Lower leg skin (tissue), 3 donors: Measurements from ENCODE around the gene NPTN.

Source experiments
- CTCF ChIP-seq, 3 donors: fragments of 450-650 bp; IDR thresholded peaks; one replicate each; pipeline ENCODE4 v1.5.1; 2016; ENCODE audit warnings: antibody characterized with exemption in 3 of 3, mild to moderate bottlenecking in 3 of 3, moderate library complexity in 2 of 3
- POLR2A ChIP-seq, 2 donors: fragments of 450-650 bp; IDR thresholded peaks; one replicate each; pipeline ENCODE4 v1.6.1; 2016 to 2017; ENCODE audit warnings: antibody characterized with exemption in 2 of 2, mild to moderate bottlenecking in 1 of 2, moderate library complexity in 1 of 2

DNA sequence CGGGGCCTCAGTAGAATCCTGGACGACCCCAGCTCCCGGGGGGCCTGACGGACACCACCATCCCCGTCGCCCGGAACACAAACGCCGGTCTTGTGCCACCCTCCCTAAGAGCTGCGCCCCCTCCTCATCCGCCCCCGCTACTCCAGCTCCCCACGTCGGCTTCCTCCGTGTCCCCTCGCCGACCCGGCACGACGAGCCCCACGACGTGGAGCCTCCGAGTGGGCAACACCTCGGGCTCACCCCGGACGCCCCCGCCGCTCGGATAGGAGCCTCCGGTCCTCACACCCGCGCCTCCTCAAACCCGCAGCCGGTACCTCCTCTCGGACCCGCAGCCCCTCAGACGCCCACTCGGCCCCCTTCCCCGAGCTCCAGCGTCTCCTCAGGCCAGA lies 525 bp downstream of the NPTN start:
- TF ChIP-seq CTCF (IDR thresholded peaks at IDR 0.05) = no peak
- TF ChIP-seq POLR2A (IDR thresholded peaks at IDR 0.05) = no peak
